ENCODE data around the gene FMN2. TPM values are rescaled to one million over a fixed set of nuclear protein-coding genes. Genes with fewer than 3 reads are reported as not detected.

FMN2 gene
- 1 to 10 TPM in 2 of 3 donors, under 1 TPM in 1; 0.80 to 4.2 (median 3.3) TPM for total RNA-seq

- no peak for DNase-seq (ENCODE audit: low spot score in 2 of 2)
- TF ChIP-seq POLR2AphosphoS5 (IDR thresholded peaks at IDR 0.05) (no peak), POLR2A (IDR thresholded peaks at IDR 0.05) (no peak)
- TF ChIP-seq, protein P1, sequence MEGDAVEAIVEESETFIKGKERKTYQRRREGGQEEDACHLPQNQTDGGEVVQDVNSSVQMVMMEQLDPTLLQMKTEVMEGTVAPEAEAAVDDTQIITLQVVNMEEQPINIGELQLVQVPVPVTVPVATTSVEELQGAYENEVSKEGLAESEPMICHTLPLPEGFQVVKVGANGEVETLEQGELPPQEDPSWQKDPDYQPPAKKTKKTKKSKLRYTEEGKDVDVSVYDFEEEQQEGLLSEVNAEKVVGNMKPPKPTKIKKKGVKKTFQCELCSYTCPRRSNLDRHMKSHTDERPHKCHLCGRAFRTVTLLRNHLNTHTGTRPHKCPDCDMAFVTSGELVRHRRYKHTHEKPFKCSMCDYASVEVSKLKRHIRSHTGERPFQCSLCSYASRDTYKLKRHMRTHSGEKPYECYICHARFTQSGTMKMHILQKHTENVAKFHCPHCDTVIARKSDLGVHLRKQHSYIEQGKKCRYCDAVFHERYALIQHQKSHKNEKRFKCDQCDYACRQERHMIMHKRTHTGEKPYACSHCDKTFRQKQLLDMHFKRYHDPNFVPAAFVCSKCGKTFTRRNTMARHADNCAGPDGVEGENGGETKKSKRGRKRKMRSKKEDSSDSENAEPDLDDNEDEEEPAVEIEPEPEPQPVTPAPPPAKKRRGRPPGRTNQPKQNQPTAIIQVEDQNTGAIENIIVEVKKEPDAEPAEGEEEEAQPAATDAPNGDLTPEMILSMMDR (IDR thresholded peaks at IDR 0.05), result no peak
- intact Hi-C loops (cut with DNase I; ENCODE audit: low total_unique reads), result no loop called here
- H3K9me3 ChIP-seq, result no peaks in the 10 kb centered on the region
- peak within 1 kb of the TSS; percentile 28 to 70 (median 55) for H3K4me3 ChIP-seq
- H3K27me3 ChIP-seq, result peaks cover 4 to 26% of the 10 kb centered on the region in 2 donors
- H3K36me3 ChIP-seq, result no peaks in the 10 kb centered on the region
- no peaks in the 10 kb centered on the region for H3K4me1 ChIP-seq
- peak within 1 kb of the TSS in 1 of 2 donors; percentile 71 for H3K27ac ChIP-seq
Observed at GRCh38 chr1:240091614-240092300, at the start of gene FMN2. FMN2 (plus strand) TSS chr1:240091883; CDS start chr1:240092110, 227 bp downstream.

DNA sequence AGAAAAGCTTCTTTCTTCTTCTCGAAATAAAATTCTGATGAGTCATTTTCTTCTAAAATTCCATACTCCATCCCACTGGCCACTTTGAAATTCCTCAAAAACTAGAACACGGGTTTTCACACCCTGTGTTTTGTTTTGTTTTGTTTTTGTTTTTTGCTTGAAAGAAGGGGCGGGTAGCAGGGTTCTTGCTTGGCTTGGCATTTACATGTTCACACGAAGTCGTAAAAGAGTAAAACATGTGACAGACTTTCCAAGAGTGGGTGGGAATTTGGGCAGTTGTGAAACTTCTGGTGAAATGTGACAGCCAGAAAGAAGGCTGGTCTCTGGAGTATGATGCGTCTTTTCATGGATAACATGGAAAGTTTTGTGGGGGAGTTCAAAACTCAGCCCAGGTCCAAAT, 47.1 kb upstream of the FMN2 start:
- TF ChIP-seq POLR2A (IDR thresholded peaks at IDR 0.05), result no peak
- intact Hi-C loops (cut with DNase I; ENCODE audit: low total_unique reads), result no loop called here
- H3K27ac ChIP-seq, result no peak overlapping the region

GRCh38 chr1:240046000-240046399, 45.7 kb upstream of the FMN2 start:
- Histone ChIP-seq H3K9me3 (no peaks in the 10 kb centered on the region), H3K4me3 (no peak overlapping the region), H3K4me1 (no peaks in the 10 kb centered on the region), H3K36me3 (no peaks in the 10 kb centered on the region), H3K27ac (no peak overlapping the region), H3K27me3 (no peaks in the 10 kb centered on the region)
- DNase-seq (ENCODE audit: low spot score in 2 of 2), result no peak
- intact Hi-C loops (cut with DNase I; ENCODE audit: low total_unique reads), result no loop called here
- no peak for TF ChIP-seq POLR2AphosphoS5 (IDR thresholded peaks at IDR 0.05)
- TF ChIP-seq, protein P1 (IDR thresholded peaks at IDR 0.05), result no peak
- TF ChIP-seq POLR2A (IDR thresholded peaks at IDR 0.05), result no peak

More for the DNA sequence above, 47.1 kb upstream of the FMN2 start:
- H3K9me3 ChIP-seq, result no peaks in the 10 kb centered on the region
- DNase-seq (ENCODE audit: low spot score in 2 of 2), result no peak
- H3K4me1 ChIP-seq, result no peaks in the 10 kb centered on the region
- no peaks in the 10 kb centered on the region for H3K27me3 ChIP-seq
- no peak overlapping the region for H3K4me3 ChIP-seq
- H3K36me3 ChIP-seq, result no peaks in the 10 kb centered on the region

GRCh38 chr1:240054109-240054701, 37.5 kb upstream of the FMN2 start:
- Histone ChIP-seq H3K36me3 (no peaks in the 10 kb centered on the region), H3K27me3 (no peaks in the 10 kb centered on the region), H3K4me1 (no peaks in the 10 kb centered on the region), H3K4me3 (no peak overlapping the region), H3K27ac (no peak overlapping the region), H3K9me3 (no peaks in the 10 kb centered on the region)
- intact Hi-C loops (cut with DNase I; ENCODE audit: low total_unique reads), result no loop called here
- TF ChIP-seq, protein P1 (IDR thresholded peaks at IDR 0.05), result no peak
- TF ChIP-seq POLR2A (IDR thresholded peaks at IDR 0.05) (no peak), POLR2AphosphoS5 (IDR thresholded peaks at IDR 0.05) (no peak)
- DNase-seq (ENCODE audit: low spot score in 2 of 2), result no peak

DNA sequence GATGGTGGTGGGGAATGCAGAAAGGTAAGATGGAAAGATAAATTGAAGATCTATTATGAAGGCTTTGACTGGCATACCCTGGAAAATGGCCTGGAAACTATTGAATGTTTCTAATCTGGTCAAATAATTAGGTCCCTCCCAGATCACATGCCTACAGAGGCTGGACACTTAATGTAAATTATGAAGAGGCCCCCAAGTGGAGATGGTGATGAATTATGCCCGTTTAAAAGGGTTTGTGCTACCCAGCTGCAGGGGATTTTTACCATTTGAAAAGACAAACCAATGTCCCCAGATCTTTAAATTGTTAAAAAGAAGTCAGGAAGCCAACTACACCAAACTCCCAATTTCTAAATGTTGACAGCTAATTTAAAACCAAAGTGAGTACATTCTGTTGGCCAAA, 35.7 kb upstream of the FMN2 start:
- TF ChIP-seq, protein P1 (IDR thresholded peaks at IDR 0.05), result no peak
- TF ChIP-seq POLR2A (IDR thresholded peaks at IDR 0.05) (no peak), POLR2AphosphoS5 (IDR thresholded peaks at IDR 0.05) (no peak)
- no peaks in the 10 kb centered on the region for H3K4me1 ChIP-seq
- H3K4me3 ChIP-seq, result no peak overlapping the region
- intact Hi-C loops (cut with DNase I; ENCODE audit: low total_unique reads), result no loop called here
- no peaks in the 10 kb centered on the region for H3K9me3 ChIP-seq
- no peaks in the 10 kb centered on the region for H3K36me3 ChIP-seq
- no peak for DNase-seq (ENCODE audit: low spot score in 2 of 2)
- H3K27me3 ChIP-seq, result no peaks in the 10 kb centered on the region
- no peak overlapping the region for H3K27ac ChIP-seq
